Mucosa of descending colon (tissue), 3 donors: ENCODE measurements around the gene RINL. TPM values are rescaled to one million over a fixed set of nuclear protein-coding genes. Genes with fewer than 3 reads are reported as not detected.

ENCODE experiments used
- ATAC-seq: fragments of 200-7000 bp; cut with Tn5 transposase; one replicate; pipeline ENCODE4 v1.9.1; 2020; ENCODE audit warnings: mild to moderate bottlenecking, moderate library complexity
- DNase-seq, 3 donors: peaks; one replicate each; pipeline ENCODE4 v3.0.0-alpha.2; 2020
- H3K36me3 ChIP-seq: fragments of 200-600 bp; one replicate; pipeline ENCODE4 v1.8.0; 2021; ENCODE audit warnings: low read depth, mild to moderate bottlenecking
- H3K4me1 ChIP-seq: fragments of 200-600 bp; one replicate; pipeline ENCODE4 v1.8.0; 2021; ENCODE audit warnings: low read depth, mild to moderate bottlenecking
- H3K4me3 ChIP-seq: fragments of 200-600 bp; one replicate; pipeline ENCODE4 v1.8.0; 2021; ENCODE audit warnings: mild to moderate bottlenecking
- H3K9me3 ChIP-seq: fragments of 200-600 bp; one replicate; pipeline ENCODE4 v1.8.0; 2021; ENCODE audit warnings: mild to moderate bottlenecking
- CTCF ChIP-seq: fragments of 200-600 bp; IDR thresholded peaks from one replicate; pipeline ENCODE4 v1.8.0; 2022; ENCODE audit warnings: antibody characterized with exemption, mild to moderate bottlenecking
- intact Hi-C, 2 donors: fragments of 100-400 bp; cut with DNase I in 1 of 2; cut with micrococcal nuclease in 1 of 2; formaldehyde crosslinking; loops; one replicate each; pipeline versions ENCODE4 v1.11.0 to v1.11.1; 2022; cut with DNase I, micrococcal nuclease
- long read RNA-seq, 2 donors: library from polyadenylated mRNA; unstranded; transcript quantifications; one replicate each; pipeline ENCODE4 v2.0.0, GENCODE V29; 2019 to 2021
- total RNA-seq, 3 donors: library from RNA; stranded (reverse); fragmentation: NEBNext Ultra II Directional in 2 of 3; extraction: Animal tissue kit (Norgen Biotek cat#: 25700) in 2 of 3; gene quantifications; one replicate each; pipeline versions ENCODE4 v1.2.1 to v1.2.4, GENCODE V29; 2021 to 2023
- donor health status: DM: no; HTN: no; CAD: no; lungs with moderate emphysema.
- donor health status: DM: no; HTN: no; CAD: no.
- donor health status: DM: no; HTN: yes; CAD: no.

The RINL gene
- total RNA-seq: 1 to 10 TPM; 3.8 to 5.4 (median 5.2) TPM
- long read RNA-seq, donor 1, partial matches to known transcripts: 3 of 5 reads
- long read RNA-seq, donor 1, other reads (novel, unspliced or antisense): 1 of 5 reads
- long read RNA-seq, donor 2, partial matches to known transcripts: 2 of 4 reads
- long read RNA-seq, donor 2, other reads (novel, unspliced or antisense): 1 of 4 reads

- Histone ChIP-seq H3K4me1 (peaks cover 18% of the 10 kb centered on the region), H3K36me3 (no peaks in the 10 kb centered on the region), H3K9me3 (no peaks in the 10 kb centered on the region), H3K4me3 (no peak within 1 kb of the TSS)
- intact Hi-C loops: no loop called here
- DNase-seq (peak; percentile 53 to 87 (median 65)), ATAC-seq (peak; percentile 88)
- TF ChIP-seq CTCF: no peak
Observed at GRCh38 chr19:38877781-38878574, at the start of gene RINL. RINL (minus strand) TSS chr19:38878275; CDS start chr19:38876742, 1,533 bp downstream.

- intact Hi-C loops: no loop called here
- no peak overlapping the region for H3K4me3 ChIP-seq
- no peak for TF ChIP-seq CTCF
- DNase-seq: no peak
- no peaks in the 10 kb centered on the region for H3K9me3 ChIP-seq
- H3K4me1 ChIP-seq: no peaks in the 10 kb centered on the region
- no peaks in the 10 kb centered on the region for H3K36me3 ChIP-seq
- ATAC-seq: no peak
Observed at GRCh38 chr19:38924388-38924787, 46.3 kb upstream of the RINL start.

- no peaks in the 10 kb centered on the region for H3K36me3 ChIP-seq
- TF ChIP-seq CTCF: no peak
- intact Hi-C loops: no loop called here
- H3K4me3 ChIP-seq: no peak overlapping the region
- no peaks in the 10 kb centered on the region for H3K9me3 ChIP-seq
- ATAC-seq (no peak), DNase-seq (no peak)
- no peaks in the 10 kb centered on the region for H3K4me1 ChIP-seq
Observed at GRCh38 chr19:38922482-38922881, 44.4 kb upstream of the RINL start.

GRCh38 chr19:38921420-38922274, 43.6 kb upstream of the RINL start:
- no peak for TF ChIP-seq CTCF
- DNase-seq (no peak), ATAC-seq (no peak)
- H3K9me3 ChIP-seq: no peaks in the 10 kb centered on the region
- no peaks in the 10 kb centered on the region for H3K4me1 ChIP-seq
- no peaks in the 10 kb centered on the region for H3K36me3 ChIP-seq
- H3K4me3 ChIP-seq: no peak overlapping the region
- intact Hi-C loops: no loop called here

GRCh38 chr19:38920602-38921419, 42.7 kb upstream of the RINL start:
- no peaks in the 10 kb centered on the region for H3K36me3 ChIP-seq
- H3K4me3 ChIP-seq: no peak overlapping the region
- no peaks in the 10 kb centered on the region for H3K4me1 ChIP-seq
- no peak for DNase-seq
- intact Hi-C loops: no loop called here
- no peak for ATAC-seq
- TF ChIP-seq CTCF: no peak
- H3K9me3 ChIP-seq: no peaks in the 10 kb centered on the region
